Embryonic facial prominence (tissue), 1 donor: ENCODE measurements around the gene ELMO1.

Source experiments
- DNase-seq: peaks from one replicate; pipeline ENCODE4 v3.0.0-alpha.2; 2016; ENCODE audit errors: extremely low spot score

Gene ELMO1

GRCh38 chr7:37432281-37432920, 16.3 kb downstream of the ELMO1 start:
- DNase-seq = no peak

GRCh38 chr7:37431413-37431812, 17.3 kb downstream of the ELMO1 start:
- DNase-seq = no peak

- DNase-seq = no peak
Measured at GRCh38 chr7:37430640-37431039, 18.0 kb downstream of the ELMO1 start.

GRCh38 chr7:37430171-37430570, 18.5 kb downstream of the ELMO1 start:
- DNase-seq = no peak

GRCh38 chr7:37429435-37429791, 19.3 kb downstream of the ELMO1 start:
- DNase-seq = no peak

- no peak for DNase-seq
Measured at GRCh38 chr7:37428681-37429434, 19.8 kb downstream of the ELMO1 start.

- no peak for DNase-seq
Measured at GRCh38 chr7:37427276-37427940, 21.3 kb downstream of the ELMO1 start.

GRCh38 chr7:37425498-37425897, 23.2 kb downstream of the ELMO1 start:
- DNase-seq = no peak

- no peak for DNase-seq
Measured at GRCh38 chr7:37424995-37425394, 23.7 kb downstream of the ELMO1 start.

- no peak for DNase-seq
Measured at GRCh38 chr7:37424521-37424920, 24.1 kb downstream of the ELMO1 start.

- DNase-seq = no peak
Measured at GRCh38 chr7:37421861-37422500, 26.7 kb downstream of the ELMO1 start.

- DNase-seq = no peak
Measured at GRCh38 chr7:37420946-37421695, 27.5 kb downstream of the ELMO1 start.

GRCh38 chr7:37419496-37419895, 29.2 kb downstream of the ELMO1 start:
- DNase-seq = no peak

- no peak for DNase-seq
Measured at GRCh38 chr7:37418381-37418780, 30.3 kb downstream of the ELMO1 start.

- no peak for DNase-seq
Measured at GRCh38 chr7:37417107-37417474, 31.6 kb downstream of the ELMO1 start.

- no peak for DNase-seq
Measured at GRCh38 chr7:37416378-37417106, 32.1 kb downstream of the ELMO1 start.

- DNase-seq = no peak
Measured at GRCh38 chr7:37415629-37416028, 33.0 kb downstream of the ELMO1 start.

GRCh38 chr7:37414352-37414983, 34.2 kb downstream of the ELMO1 start:
- no peak for DNase-seq

- no peak for DNase-seq
Measured at GRCh38 chr7:37411444-37412034, 37.1 kb downstream of the ELMO1 start.
